MM.1S (cell line): ENCODE data around the gene SERTM1.

Experiments used
- DNase-seq: peaks from one replicate; pipeline ENCODE4 v3.0.0-alpha.2; 2015
- H2AFZ ChIP-seq: fragments of 300-600 bp; sonication (generic); 2 replicates; pipeline ENCODE4 v1.6.0; 2016; ENCODE audit warnings: antibody characterized with exemption, low read length
- H3F3A ChIP-seq: fragments of 300-600 bp; sonication (generic); 2 replicates; pipeline ENCODE4 v1.6.1; 2016; ENCODE audit warnings: mild to moderate bottlenecking, antibody characterized with exemption, low read length, moderate library complexity, mixed read lengths; ENCODE audit not compliant: insufficient read depth
- H3K27ac ChIP-seq: fragments of 300-600 bp; sonication (generic); 2 replicates; pipeline ENCODE4 v1.5.1; 2016; ENCODE audit warnings: mild to moderate bottlenecking, low read length
- H3K27me3 ChIP-seq: fragments of 300-600 bp; sonication (generic); replicated peaks from 2 replicates; pipeline ENCODE4 v1.6.0; 2016; ENCODE audit warnings: low read length; ENCODE audit not compliant: insufficient read depth
- H3K36me3 ChIP-seq: fragments of 300-600 bp; sonication (generic); replicated peaks from 2 replicates; pipeline ENCODE4 v1.6.1; 2016; ENCODE audit warnings: mild to moderate bottlenecking, low read length, mixed read lengths; ENCODE audit not compliant: insufficient read depth
- H3K4me1 ChIP-seq: fragments of 300-600 bp; sonication (generic); 2 replicates; pipeline ENCODE4 v1.6.1; 2016; ENCODE audit warnings: low read length, mixed read lengths
- H3K4me2 ChIP-seq: fragments of 300-600 bp; sonication (generic); 2 replicates; pipeline ENCODE4 v1.6.0; 2016; ENCODE audit warnings: low read depth, low read length
- H3K4me3 ChIP-seq: fragments of 300-600 bp; sonication (generic); 2 replicates; pipeline ENCODE4 v1.5.1; 2016; ENCODE audit warnings: low read length, mixed read lengths
- H3K79me2 ChIP-seq: fragments of 300-600 bp; sonication (generic); 2 replicates; pipeline ENCODE4 v1.6.1; 2016; ENCODE audit warnings: mixed run types, low read length, mixed read lengths
- H3K9ac ChIP-seq: fragments of 300-600 bp; sonication (generic); 2 replicates; pipeline ENCODE4 v1.6.1; 2016; ENCODE audit warnings: low read length, mixed read lengths
- H3K9me2 ChIP-seq: fragments of 300-600 bp; sonication (generic); replicated peaks from 2 replicates; pipeline ENCODE4 v1.6.1; 2016; ENCODE audit warnings: mild to moderate bottlenecking, low read length, mixed read lengths; ENCODE audit not compliant: insufficient read depth
- H3K9me3 ChIP-seq: fragments of 300-600 bp; sonication (generic); replicated peaks from 2 replicates; pipeline ENCODE4 v1.6.1; 2016; ENCODE audit warnings: mild to moderate bottlenecking, low read length, mixed read lengths; ENCODE audit not compliant: insufficient read depth
- H4K20me1 ChIP-seq: fragments of 300-600 bp; sonication (generic); 2 replicates; pipeline ENCODE4 v1.6.1; 2016; ENCODE audit warnings: mild to moderate bottlenecking, low read length, moderate library complexity, mixed read lengths; ENCODE audit not compliant: insufficient read depth
- EZH2 ChIP-seq: fragments of 300-600 bp; sonication (generic); optimal IDR thresholded peaks from 2 replicates; pipeline ENCODE3; 2017; ENCODE audit warnings: low read depth, mild to moderate bottlenecking, antibody characterized with exemption, low read length, mixed read lengths
- EZH2phosphoT487 ChIP-seq: fragments of 300-600 bp; sonication (generic); IDR thresholded peaks from 2 replicates; pipeline ENCODE4 v1.6.1; 2018; ENCODE audit warnings: antibody characterized with exemption, low read length
- TF ChIP-seq, protein P1 (sequence below): fragments of 300-600 bp; sonication (generic); IDR thresholded peaks from 2 replicates; pipeline ENCODE4 v1.5.1; 2016; ENCODE audit warnings: antibody characterized with exemption, low read length, mixed read lengths

SERTM1 gene

GRCh38 chr13:36673838-36674326 lies at the start of gene SERTM1:
TSS of gene SERTM1 (plus strand) at chr13:36674020. CDS start at chr13:36695079, 21,059 bp downstream.
- Histone ChIP-seq H3K9me2 (no peaks in the 10 kb centered on the region), H2AFZ (no peak within 1 kb of the TSS), H3K36me3 (no peaks in the 10 kb centered on the region), H3K79me2 (no peaks in the 10 kb centered on the region), H3K4me2 (no peak within 1 kb of the TSS), H4K20me1 (no peaks in the 10 kb centered on the region), H3K27ac (no peak within 1 kb of the TSS), H3K4me3 (no peak within 1 kb of the TSS), H3K9ac (no peak within 1 kb of the TSS), H3K9me3 (no peaks in the 10 kb centered on the region), H3K4me1 (no peaks in the 10 kb centered on the region), H3F3A (no peaks in the 10 kb centered on the region), H3K27me3 (no peaks in the 10 kb centered on the region)
- no peak for DNase-seq
- no peak for TF ChIP-seq EZH2phosphoT487
- TF ChIP-seq, protein P1, sequence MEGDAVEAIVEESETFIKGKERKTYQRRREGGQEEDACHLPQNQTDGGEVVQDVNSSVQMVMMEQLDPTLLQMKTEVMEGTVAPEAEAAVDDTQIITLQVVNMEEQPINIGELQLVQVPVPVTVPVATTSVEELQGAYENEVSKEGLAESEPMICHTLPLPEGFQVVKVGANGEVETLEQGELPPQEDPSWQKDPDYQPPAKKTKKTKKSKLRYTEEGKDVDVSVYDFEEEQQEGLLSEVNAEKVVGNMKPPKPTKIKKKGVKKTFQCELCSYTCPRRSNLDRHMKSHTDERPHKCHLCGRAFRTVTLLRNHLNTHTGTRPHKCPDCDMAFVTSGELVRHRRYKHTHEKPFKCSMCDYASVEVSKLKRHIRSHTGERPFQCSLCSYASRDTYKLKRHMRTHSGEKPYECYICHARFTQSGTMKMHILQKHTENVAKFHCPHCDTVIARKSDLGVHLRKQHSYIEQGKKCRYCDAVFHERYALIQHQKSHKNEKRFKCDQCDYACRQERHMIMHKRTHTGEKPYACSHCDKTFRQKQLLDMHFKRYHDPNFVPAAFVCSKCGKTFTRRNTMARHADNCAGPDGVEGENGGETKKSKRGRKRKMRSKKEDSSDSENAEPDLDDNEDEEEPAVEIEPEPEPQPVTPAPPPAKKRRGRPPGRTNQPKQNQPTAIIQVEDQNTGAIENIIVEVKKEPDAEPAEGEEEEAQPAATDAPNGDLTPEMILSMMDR, result no peak
- TF ChIP-seq EZH2, result no peak

GRCh38 chr13:36628377-36629056 lies 45.3 kb upstream of the SERTM1 start:
- H3K27ac ChIP-seq, result no peak overlapping the region

DNA sequence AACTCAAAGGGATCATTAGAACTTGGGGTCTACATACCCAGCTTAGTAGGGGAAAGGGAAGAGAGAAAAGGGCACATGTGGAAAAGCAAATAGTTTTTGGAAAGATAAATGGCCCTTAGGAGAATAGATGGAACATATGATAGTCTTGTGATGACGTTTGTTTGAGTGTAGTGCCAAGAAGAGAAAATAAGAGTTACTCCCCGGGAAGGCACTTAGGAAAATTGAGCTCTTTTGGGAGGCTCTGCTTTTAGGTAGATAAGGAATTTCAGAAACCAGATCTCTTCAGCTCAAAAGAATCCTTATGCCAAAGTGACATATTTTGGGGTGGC lies 44.8 kb upstream of the SERTM1 start:
- H3K27me3 ChIP-seq, result no peaks in the 10 kb centered on the region
- no peak overlapping the region for H3K9ac ChIP-seq
- no peak overlapping the region for H3K27ac ChIP-seq
- H3K79me2 ChIP-seq, result no peaks in the 10 kb centered on the region
- no peak overlapping the region for H3K4me3 ChIP-seq
- TF ChIP-seq EZH2phosphoT487 (no peak), EZH2 (no peak)
- TF ChIP-seq, protein P1, result no peak
- H3K4me1 ChIP-seq, result no peaks in the 10 kb centered on the region
- H3F3A ChIP-seq, result no peaks in the 10 kb centered on the region
- H3K9me3 ChIP-seq, result no peaks in the 10 kb centered on the region
- no peaks in the 10 kb centered on the region for H4K20me1 ChIP-seq
- DNase-seq, result no peak
- no peak overlapping the region for H3K4me2 ChIP-seq
- H3K9me2 ChIP-seq, result no peaks in the 10 kb centered on the region
- no peaks in the 10 kb centered on the region for H3K36me3 ChIP-seq
- no peak overlapping the region for H2AFZ ChIP-seq

More at GRCh38 chr13:36628377-36629056, 45.3 kb upstream of the SERTM1 start:
- Histone ChIP-seq H3K4me3 (no peak overlapping the region), H4K20me1 (no peaks in the 10 kb centered on the region), H3K9ac (no peak overlapping the region), H3K4me2 (no peak overlapping the region), H3K9me3 (no peaks in the 10 kb centered on the region), H2AFZ (no peak overlapping the region), H3F3A (no peaks in the 10 kb centered on the region), H3K79me2 (no peaks in the 10 kb centered on the region), H3K4me1 (no peaks in the 10 kb centered on the region), H3K9me2 (no peaks in the 10 kb centered on the region), H3K27me3 (no peaks in the 10 kb centered on the region), H3K36me3 (no peaks in the 10 kb centered on the region)
- TF ChIP-seq EZH2phosphoT487, result no peak
- TF ChIP-seq, protein P1, result no peak
- no peak for DNase-seq
